GM23338 (cell line): ENCODE results near the gene CEP350. TPM values are rescaled to one million over a fixed set of nuclear protein-coding genes. Genes with fewer than 3 reads are reported as not detected.

Experiments used
- ATAC-seq: fragments of 200-7000 bp; cut with Tn5 transposase; 3 replicates; pipeline ENCODE4 v1.9.1; 2020
- DNase-seq: peaks from one replicate; pipeline ENCODE4 v3.0.0-alpha.2; 2015; ENCODE audit warnings: low spot score
- H2AFZ ChIP-seq: fragments of 200-600 bp; sonication (generic); 2 replicates; pipeline ENCODE4 v1.8.0; 2016; ENCODE audit warnings: antibody characterized with exemption, mild to moderate bottlenecking, moderate library complexity
- H3F3A ChIP-seq: fragments of 200-600 bp; sonication (generic); replicated peaks from 2 replicates; pipeline ENCODE4 v1.8.0; 2017; ENCODE audit warnings: antibody characterized with exemption, mixed run types, low read depth
- H3K27ac ChIP-seq: fragments of 200-600 bp; sonication (generic); 2 replicates; pipeline ENCODE4 v1.6.1; 2016; ENCODE audit warnings: low read depth
- H3K27me3 ChIP-seq: fragments of 200-600 bp; sonication (generic); 2 replicates; pipeline ENCODE4 v1.8.0; 2016; ENCODE audit warnings: mild to moderate bottlenecking, mixed run types, moderate library complexity; ENCODE audit not compliant: insufficient read depth
- H3K36me3 ChIP-seq: fragments of 200-600 bp; sonication (generic); 2 replicates; pipeline ENCODE4 v1.8.0; 2016; ENCODE audit warnings: mild to moderate bottlenecking; ENCODE audit not compliant: insufficient read depth
- H3K4me1 ChIP-seq: fragments of 200-600 bp; sonication (generic); 2 replicates; pipeline ENCODE4 v1.8.0; 2016; ENCODE audit warnings: mild to moderate bottlenecking, moderate library complexity; ENCODE audit not compliant: insufficient read depth
- H3K4me2 ChIP-seq: fragments of 200-600 bp; sonication (generic); 2 replicates; pipeline ENCODE4 v1.7.1; 2017; ENCODE audit warnings: mixed run types
- H3K4me3 ChIP-seq: fragments of 200-600 bp; sonication (generic); 2 replicates; pipeline ENCODE4 v1.6.1; 2016; ENCODE audit warnings: mixed run types
- H3K79me2 ChIP-seq: fragments of 200-600 bp; sonication (generic); replicated peaks from 2 replicates; pipeline ENCODE4 v1.8.0; 2017; ENCODE audit warnings: mild to moderate bottlenecking; ENCODE audit not compliant: insufficient read depth
- H3K9me2 ChIP-seq: fragments of 200-600 bp; sonication (generic); 2 replicates; pipeline ENCODE4 v1.8.0; 2017; ENCODE audit not compliant: insufficient read depth
- H4K20me1 ChIP-seq: fragments of 200-600 bp; sonication (generic); replicated peaks from 2 replicates; pipeline ENCODE4 v1.8.0; 2017; ENCODE audit warnings: mild to moderate bottlenecking; ENCODE audit not compliant: insufficient read depth
- H3K27ac Mint-ChIP-seq: 2 replicates; pipeline ENCODE4 v1.8.0; 2020; ENCODE audit warnings: inconsistent platforms, mild to moderate bottlenecking, moderate library complexity, mixed read lengths
- H3K27me3 Mint-ChIP-seq: 3 replicates; pipeline ENCODE4 v1.8.0; 2022; ENCODE audit warnings: low read depth, mild to moderate bottlenecking, moderate library complexity, mixed read lengths, inconsistent platforms; ENCODE audit not compliant: insufficient read depth, poor library complexity
- H3K36me3 Mint-ChIP-seq: 3 replicates; pipeline ENCODE4 v1.8.0; 2021; ENCODE audit warnings: low read depth, mild to moderate bottlenecking, inconsistent platforms, moderate library complexity, mixed read lengths
- H3K4me1 Mint-ChIP-seq: 3 replicates; pipeline ENCODE4 v1.8.0; 2020; ENCODE audit warnings: mild to moderate bottlenecking, inconsistent platforms, mixed read lengths
- H3K4me3 Mint-ChIP-seq: 3 replicates; pipeline ENCODE4 v1.8.0; 2021; ENCODE audit warnings: moderate library complexity, mild to moderate bottlenecking, inconsistent platforms, mixed read lengths
- H3K9me3 Mint-ChIP-seq: 3 replicates; pipeline ENCODE4 v1.8.0; 2020; ENCODE audit warnings: moderate library complexity, mild to moderate bottlenecking, inconsistent platforms, mixed read lengths
- CREB1 ChIP-seq: fragments of 250-450 bp; sonication (Bioruptor Pico); IDR thresholded peaks from 2 replicates; pipeline ENCODE4 v1.5.0; 2020; ENCODE audit warnings: low read depth, mild to moderate bottlenecking, moderate library complexity
- EZH2 ChIP-seq: fragments of 200-600 bp; sonication (generic); IDR thresholded peaks from one replicate; pipeline ENCODE4 v1.8.0; 2017; ENCODE audit warnings: antibody characterized with exemption, mild to moderate bottlenecking, low read depth; ENCODE audit not compliant: unreplicated experiment
- EZH2phosphoT487 ChIP-seq: fragments of 200-600 bp; sonication (generic); IDR thresholded peaks from one replicate; pipeline ENCODE4 v1.8.1; 2018; ENCODE audit warnings: antibody characterized with exemption; ENCODE audit not compliant: unreplicated experiment
- NANOG ChIP-seq: IDR thresholded peaks from 2 replicates; pipeline ENCODE4 v1.6.1; 2016; ENCODE audit warnings: antibody characterized with exemption, borderline replicate concordance
- ZNF114 ChIP-seq: fragments of 250-450 bp; sonication (Bioruptor Pico); IDR thresholded peaks from 2 replicates; pipeline ENCODE4 v1.5.0; 2020; ENCODE audit warnings: mild to moderate bottlenecking, moderate library complexity
- ZNF331 ChIP-seq: fragments of 250-450 bp; sonication (Bioruptor Pico); IDR thresholded peaks from 2 replicates; pipeline ENCODE4 v1.5.0; 2020; ENCODE audit warnings: low read depth, mild to moderate bottlenecking, moderate library complexity
- polyA plus RNA-seq: library from polyadenylated mRNA; unstranded; fragments of >200 nt; fragmentation: Nextera tagmentation; extraction: Ambion mirVana; gene quantifications from 2 replicates; pipeline ENCODE4 v1.2.1, GENCODE V29; 2016
- total RNA-seq: library from RNA; depleted of rRNA; stranded (reverse); fragments of >200 nt; shearing (Covaris generic); gene quantifications from 2 replicates; pipeline ENCODE4 v1.2.3, GENCODE V29; 2014
- TF ChIP-seq, protein P1 (sequence below): fragments of 250-450 bp; sonication (Bioruptor Pico); IDR thresholded peaks from 2 replicates; pipeline ENCODE4 v1.5.0; 2020; ENCODE audit warnings: mild to moderate bottlenecking, moderate library complexity
- TF ChIP-seq, protein P2 (sequence below), 2 experiments: fragments of 200-600 bp in 1 of 2; sonication (generic) in 1 of 2; conservative IDR thresholded peaks; 2 replicates each; pipeline versions ENCODE4 v1.5.1 to v1.6.1; 2016 to 2017; ENCODE audit warnings: antibody characterized with exemption in 2 of 2, low read depth in 2 of 2, mild to moderate bottlenecking in 2 of 2, moderate library complexity in 1 of 2
- TF ChIP-seq, protein P3 (sequence below): IDR thresholded peaks from 2 replicates; pipeline ENCODE4 v1.6.1; 2016; ENCODE audit warnings: antibody characterized with exemption
- TF ChIP-seq, protein P4 (sequence below): IDR thresholded peaks from one replicate; pipeline ENCODE4 v1.6.1; 2018; ENCODE audit warnings: antibody characterized with exemption; ENCODE audit not compliant: unreplicated experiment

The CEP350 gene
- total and polyA plus RNA-seq, 2 experiments from 2014 or later, result 23.4 to 36.8 TPM

DNA sequence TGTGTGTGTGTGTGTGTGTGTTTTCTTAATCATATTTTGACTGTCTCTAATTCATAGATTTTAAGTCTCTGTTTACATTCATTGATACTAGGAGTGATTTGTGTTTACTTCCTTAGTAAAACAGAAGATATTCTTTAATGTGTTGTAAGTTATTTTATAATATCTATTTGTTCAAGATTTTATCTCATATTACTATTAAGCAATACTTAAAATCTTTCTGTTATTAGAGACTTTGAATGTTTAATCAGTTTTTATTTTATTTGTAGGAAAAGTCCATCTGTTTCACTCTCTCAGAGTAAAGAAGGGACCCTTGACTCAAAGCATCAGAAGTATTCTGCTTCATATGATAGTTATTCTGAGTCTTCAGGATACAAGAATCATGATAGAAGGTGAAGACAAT is 89.2 kb downstream of the CEP350 start (continued):
- TF ChIP-seq, protein P1, sequence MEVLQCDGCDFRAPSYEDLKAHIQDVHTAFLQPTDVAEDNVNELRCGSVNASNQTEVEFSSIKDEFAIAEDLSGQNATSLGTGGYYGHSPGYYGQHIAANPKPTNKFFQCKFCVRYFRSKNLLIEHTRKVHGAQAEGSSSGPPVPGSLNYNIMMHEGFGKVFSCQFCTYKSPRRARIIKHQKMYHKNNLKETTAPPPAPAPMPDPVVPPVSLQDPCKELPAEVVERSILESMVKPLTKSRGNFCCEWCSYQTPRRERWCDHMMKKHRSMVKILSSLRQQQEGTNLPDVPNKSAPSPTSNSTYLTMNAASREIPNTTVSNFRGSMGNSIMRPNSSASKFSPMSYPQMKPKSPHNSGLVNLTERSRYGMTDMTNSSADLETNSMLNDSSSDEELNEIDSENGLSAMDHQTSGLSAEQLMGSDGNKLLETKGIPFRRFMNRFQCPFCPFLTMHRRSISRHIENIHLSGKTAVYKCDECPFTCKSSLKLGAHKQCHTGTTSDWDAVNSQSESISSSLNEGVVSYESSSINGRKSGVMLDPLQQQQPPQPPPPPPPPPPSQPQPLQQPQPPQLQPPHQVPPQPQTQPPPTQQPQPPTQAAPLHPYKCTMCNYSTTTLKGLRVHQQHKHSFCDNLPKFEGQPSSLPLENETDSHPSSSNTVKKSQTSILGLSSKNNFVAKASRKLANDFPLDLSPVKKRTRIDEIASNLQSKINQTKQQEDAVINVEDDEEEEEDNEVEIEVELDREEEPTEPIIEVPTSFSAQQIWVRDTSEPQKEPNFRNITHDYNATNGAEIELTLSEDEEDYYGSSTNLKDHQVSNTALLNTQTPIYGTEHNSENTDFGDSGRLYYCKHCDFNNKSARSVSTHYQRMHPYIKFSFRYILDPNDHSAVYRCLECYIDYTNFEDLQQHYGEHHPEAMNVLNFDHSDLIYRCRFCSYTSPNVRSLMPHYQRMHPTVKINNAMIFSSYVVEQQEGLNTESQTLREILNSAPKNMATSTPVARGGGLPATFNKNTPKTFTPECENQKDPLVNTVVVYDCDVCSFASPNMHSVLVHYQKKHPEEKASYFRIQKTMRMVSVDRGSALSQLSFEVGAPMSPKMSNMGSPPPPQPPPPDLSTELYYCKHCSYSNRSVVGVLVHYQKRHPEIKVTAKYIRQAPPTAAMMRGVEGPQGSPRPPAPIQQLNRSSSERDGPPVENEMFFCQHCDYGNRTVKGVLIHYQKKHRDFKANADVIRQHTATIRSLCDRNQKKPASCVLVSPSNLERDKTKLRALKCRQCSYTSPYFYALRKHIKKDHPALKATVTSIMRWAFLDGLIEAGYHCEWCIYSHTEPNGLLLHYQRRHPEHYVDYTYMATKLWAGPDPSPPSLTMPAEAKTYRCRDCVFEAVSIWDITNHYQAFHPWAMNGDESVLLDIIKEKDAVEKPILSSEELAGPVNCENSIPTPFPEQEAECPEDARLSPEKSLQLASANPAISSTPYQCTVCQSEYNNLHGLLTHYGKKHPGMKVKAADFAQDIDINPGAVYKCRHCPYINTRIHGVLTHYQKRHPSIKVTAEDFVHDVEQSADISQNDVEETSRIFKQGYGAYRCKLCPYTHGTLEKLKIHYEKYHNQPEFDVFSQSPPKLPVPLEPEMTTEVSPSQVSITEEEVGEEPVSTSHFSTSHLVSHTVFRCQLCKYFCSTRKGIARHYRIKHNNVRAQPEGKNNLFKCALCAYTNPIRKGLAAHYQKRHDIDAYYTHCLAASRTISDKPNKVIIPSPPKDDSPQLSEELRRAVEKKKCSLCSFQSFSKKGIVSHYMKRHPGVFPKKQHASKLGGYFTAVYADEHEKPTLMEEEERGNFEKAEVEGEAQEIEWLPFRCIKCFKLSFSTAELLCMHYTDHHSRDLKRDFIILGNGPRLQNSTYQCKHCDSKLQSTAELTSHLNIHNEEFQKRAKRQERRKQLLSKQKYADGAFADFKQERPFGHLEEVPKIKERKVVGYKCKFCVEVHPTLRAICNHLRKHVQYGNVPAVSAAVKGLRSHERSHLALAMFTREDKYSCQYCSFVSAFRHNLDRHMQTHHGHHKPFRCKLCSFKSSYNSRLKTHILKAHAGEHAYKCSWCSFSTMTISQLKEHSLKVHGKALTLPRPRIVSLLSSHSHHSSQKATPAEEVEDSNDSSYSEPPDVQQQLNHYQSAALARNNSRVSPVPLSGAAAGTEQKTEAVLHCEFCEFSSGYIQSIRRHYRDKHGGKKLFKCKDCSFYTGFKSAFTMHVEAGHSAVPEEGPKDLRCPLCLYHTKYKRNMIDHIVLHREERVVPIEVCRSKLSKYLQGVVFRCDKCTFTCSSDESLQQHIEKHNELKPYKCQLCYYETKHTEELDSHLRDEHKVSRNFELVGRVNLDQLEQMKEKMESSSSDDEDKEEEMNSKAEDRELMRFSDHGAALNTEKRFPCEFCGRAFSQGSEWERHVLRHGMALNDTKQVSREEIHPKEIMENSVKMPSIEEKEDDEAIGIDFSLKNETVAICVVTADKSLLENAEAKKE (CRISPR knock-in tag), result no peak
- TF ChIP-seq, protein P2, sequence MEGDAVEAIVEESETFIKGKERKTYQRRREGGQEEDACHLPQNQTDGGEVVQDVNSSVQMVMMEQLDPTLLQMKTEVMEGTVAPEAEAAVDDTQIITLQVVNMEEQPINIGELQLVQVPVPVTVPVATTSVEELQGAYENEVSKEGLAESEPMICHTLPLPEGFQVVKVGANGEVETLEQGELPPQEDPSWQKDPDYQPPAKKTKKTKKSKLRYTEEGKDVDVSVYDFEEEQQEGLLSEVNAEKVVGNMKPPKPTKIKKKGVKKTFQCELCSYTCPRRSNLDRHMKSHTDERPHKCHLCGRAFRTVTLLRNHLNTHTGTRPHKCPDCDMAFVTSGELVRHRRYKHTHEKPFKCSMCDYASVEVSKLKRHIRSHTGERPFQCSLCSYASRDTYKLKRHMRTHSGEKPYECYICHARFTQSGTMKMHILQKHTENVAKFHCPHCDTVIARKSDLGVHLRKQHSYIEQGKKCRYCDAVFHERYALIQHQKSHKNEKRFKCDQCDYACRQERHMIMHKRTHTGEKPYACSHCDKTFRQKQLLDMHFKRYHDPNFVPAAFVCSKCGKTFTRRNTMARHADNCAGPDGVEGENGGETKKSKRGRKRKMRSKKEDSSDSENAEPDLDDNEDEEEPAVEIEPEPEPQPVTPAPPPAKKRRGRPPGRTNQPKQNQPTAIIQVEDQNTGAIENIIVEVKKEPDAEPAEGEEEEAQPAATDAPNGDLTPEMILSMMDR (conservative IDR thresholded peaks at IDR 0.05; ENCODE audit: low read depth in 2 of 2), result no peak
- TF ChIP-seq NANOG (no peak), EZH2 (no peak), ZNF114 (CRISPR knock-in tag) (no peak)
- TF ChIP-seq, protein P3, sequence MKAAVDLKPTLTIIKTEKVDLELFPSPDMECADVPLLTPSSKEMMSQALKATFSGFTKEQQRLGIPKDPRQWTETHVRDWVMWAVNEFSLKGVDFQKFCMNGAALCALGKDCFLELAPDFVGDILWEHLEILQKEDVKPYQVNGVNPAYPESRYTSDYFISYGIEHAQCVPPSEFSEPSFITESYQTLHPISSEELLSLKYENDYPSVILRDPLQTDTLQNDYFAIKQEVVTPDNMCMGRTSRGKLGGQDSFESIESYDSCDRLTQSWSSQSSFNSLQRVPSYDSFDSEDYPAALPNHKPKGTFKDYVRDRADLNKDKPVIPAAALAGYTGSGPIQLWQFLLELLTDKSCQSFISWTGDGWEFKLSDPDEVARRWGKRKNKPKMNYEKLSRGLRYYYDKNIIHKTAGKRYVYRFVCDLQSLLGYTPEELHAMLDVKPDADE, result no peak

DNA sequence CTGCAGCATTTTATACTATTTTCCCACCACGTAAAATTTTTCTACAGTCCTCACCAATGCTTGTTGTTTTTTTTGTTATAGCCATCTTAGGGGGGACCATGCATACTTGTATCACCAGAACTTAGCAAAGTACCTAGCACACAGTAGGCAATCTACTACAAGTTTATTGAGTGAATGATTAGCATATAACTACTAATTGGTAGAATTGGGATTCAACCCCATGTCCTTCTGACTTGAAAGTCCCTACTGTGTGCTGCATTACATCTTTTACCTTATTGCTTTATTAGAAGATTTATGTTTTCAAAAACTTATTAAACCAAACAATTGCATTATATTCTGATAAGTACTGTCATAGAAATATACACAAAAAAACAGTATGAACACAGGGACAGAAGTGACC is 92.1 kb downstream of the CEP350 start:
- Histone ChIP-seq H3K9me2 (no peaks in the 10 kb centered on the region), H3K4me1 (no peaks in the 10 kb centered on the region), H3K36me3 (peaks cover 15% of the 10 kb centered on the region), H3K4me2 (no peak overlapping the region), H4K20me1 (no peaks in the 10 kb centered on the region), H3K4me3 (no peak overlapping the region), H3F3A (no peaks in the 10 kb centered on the region), H2AFZ (no peak overlapping the region), H3K27ac (no peak overlapping the region), H3K27me3 (no peaks in the 10 kb centered on the region), H3K79me2 (no peaks in the 10 kb centered on the region)
- DNase-seq (no peak), ATAC-seq (no peak)
- Mint-ChIP-seq H3K27me3 (no peaks in the 10 kb centered on the region), H3K27ac (no peak overlapping the region), H3K36me3 (peaks cover 40% of the 10 kb centered on the region), H3K9me3 (no peaks in the 10 kb centered on the region), H3K4me1 (no peaks in the 10 kb centered on the region), H3K4me3 (no peak overlapping the region)
- no peak for TF ChIP-seq EZH2
- TF ChIP-seq ZNF114 (CRISPR knock-in tag), result no peak
- TF ChIP-seq, protein P3, result no peak
- TF ChIP-seq ZNF331 (CRISPR knock-in tag), result no peak
- no peak for TF ChIP-seq EZH2phosphoT487
- TF ChIP-seq CREB1, result no peak
- TF ChIP-seq, protein P4, sequence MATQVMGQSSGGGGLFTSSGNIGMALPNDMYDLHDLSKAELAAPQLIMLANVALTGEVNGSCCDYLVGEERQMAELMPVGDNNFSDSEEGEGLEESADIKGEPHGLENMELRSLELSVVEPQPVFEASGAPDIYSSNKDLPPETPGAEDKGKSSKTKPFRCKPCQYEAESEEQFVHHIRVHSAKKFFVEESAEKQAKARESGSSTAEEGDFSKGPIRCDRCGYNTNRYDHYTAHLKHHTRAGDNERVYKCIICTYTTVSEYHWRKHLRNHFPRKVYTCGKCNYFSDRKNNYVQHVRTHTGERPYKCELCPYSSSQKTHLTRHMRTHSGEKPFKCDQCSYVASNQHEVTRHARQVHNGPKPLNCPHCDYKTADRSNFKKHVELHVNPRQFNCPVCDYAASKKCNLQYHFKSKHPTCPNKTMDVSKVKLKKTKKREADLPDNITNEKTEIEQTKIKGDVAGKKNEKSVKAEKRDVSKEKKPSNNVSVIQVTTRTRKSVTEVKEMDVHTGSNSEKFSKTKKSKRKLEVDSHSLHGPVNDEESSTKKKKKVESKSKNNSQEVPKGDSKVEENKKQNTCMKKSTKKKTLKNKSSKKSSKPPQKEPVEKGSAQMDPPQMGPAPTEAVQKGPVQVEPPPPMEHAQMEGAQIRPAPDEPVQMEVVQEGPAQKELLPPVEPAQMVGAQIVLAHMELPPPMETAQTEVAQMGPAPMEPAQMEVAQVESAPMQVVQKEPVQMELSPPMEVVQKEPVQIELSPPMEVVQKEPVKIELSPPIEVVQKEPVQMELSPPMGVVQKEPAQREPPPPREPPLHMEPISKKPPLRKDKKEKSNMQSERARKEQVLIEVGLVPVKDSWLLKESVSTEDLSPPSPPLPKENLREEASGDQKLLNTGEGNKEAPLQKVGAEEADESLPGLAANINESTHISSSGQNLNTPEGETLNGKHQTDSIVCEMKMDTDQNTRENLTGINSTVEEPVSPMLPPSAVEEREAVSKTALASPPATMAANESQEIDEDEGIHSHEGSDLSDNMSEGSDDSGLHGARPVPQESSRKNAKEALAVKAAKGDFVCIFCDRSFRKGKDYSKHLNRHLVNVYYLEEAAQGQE, result no peak
